Immature natural killer cell (primary cell): ENCODE data around the gene OR10K2. TPM values are rescaled to one million over a fixed set of nuclear protein-coding genes. Genes with fewer than 3 reads are reported as not detected.
"Not testable (repeated sequence)": the region's sequence is repeated elsewhere in the genome, so short reads cannot be mapped to it uniquely, and the experiment has no call there.

ENCODE experiments used
- DNase-seq, 3 donors: peaks; one replicate each; pipeline ENCODE4 v3.0.0; 2022; ENCODE audit warnings: mixed read lengths in 1 of 3
- H3K27ac Mint-ChIP-seq, 6 donors: one replicate each; pipeline ENCODE4 v1.8.0; 2020; ENCODE audit warnings: mixed read lengths in 6 of 6, mild to moderate bottlenecking in 5 of 6, inconsistent platforms in 4 of 6, moderate library complexity in 3 of 6
- H3K27me3 Mint-ChIP-seq, 3 donors: one replicate each; pipeline ENCODE4 v1.8.0; 2020 to 2021; ENCODE audit warnings: low read depth in 3 of 3, mild to moderate bottlenecking in 3 of 3, mixed read lengths in 3 of 3, moderate library complexity in 3 of 3, inconsistent platforms in 1 of 3
- H3K36me3 Mint-ChIP-seq, 3 donors: one replicate each; pipeline ENCODE4 v1.8.0; 2020; ENCODE audit warnings: mixed read lengths in 3 of 3, inconsistent platforms in 2 of 3, mild to moderate bottlenecking in 2 of 3
- H3K4me1 Mint-ChIP-seq, 2 donors: one replicate each; pipeline ENCODE4 v1.8.0; 2020; ENCODE audit warnings: inconsistent platforms in 2 of 2, mild to moderate bottlenecking in 2 of 2, mixed read lengths in 2 of 2, moderate library complexity in 1 of 2
- H3K4me3 Mint-ChIP-seq, 5 donors: one replicate each; pipeline ENCODE4 v1.8.0; 2020; ENCODE audit warnings: mild to moderate bottlenecking in 5 of 5, mixed read lengths in 5 of 5, inconsistent platforms in 3 of 5, moderate library complexity in 3 of 5
- H3K9me3 Mint-ChIP-seq, 6 donors: one replicate each; pipeline ENCODE4 v1.8.0; 2020; ENCODE audit warnings: mild to moderate bottlenecking in 6 of 6, mixed read lengths in 6 of 6, inconsistent platforms in 4 of 6, moderate library complexity in 3 of 6
- polyA plus RNA-seq, 3 donors: library from polyadenylated mRNA; unstranded; fragments of 300-500 nt; fragmentation: Illumina TruSeq; gene quantifications; one replicate each; pipeline ENCODE4 v1.2.3, GENCODE V29; 2021

The OR10K2 gene
- polyA plus RNA-seq = not detected

DNA sequence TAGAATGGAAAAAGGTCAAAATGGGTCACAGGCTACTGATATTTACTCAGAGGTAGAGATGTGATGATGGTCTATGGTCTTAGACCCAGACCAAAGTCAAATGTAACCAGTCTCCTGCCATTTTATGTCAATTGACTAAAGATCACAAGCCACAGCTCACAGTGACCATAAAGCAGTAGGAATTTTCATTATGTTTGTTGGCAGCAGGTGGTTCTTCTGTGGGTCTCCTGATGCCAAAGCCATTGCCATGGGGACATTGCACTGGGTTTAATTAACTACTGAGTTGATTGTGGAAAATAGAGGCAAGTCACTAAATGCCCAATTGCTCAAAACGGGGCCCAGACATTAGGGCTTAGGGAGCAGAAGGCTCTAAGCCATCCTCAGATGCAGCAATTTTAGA is at the start of gene OR10K2:
OR10K2 (minus strand) TSS at position 101 of the 400 bp plus-strand sequence. CDS start 5,371 bp downstream, outside the sequence.
- H3K4me3 Mint-ChIP-seq = no peak within 1 kb of the TSS

GRCh38 chr1:158471920-158472319 is 45.9 kb upstream of the OR10K2 start, which contains the start of gene OR10R2:
Gene OR10R2, plus strand, starts transcription at chr1:158472220. Its CDS starts 106 bp downstream, at chr1:158472326.
- no peaks in the 10 kb centered on the region for H3K36me3 Mint-ChIP-seq
- no peak within 1 kb of the TSS for H3K4me3 Mint-ChIP-seq
- no peak for DNase-seq
- no peak within 1 kb of the TSS for H3K27ac Mint-ChIP-seq
- peaks cover 0 to 5% (median 0%) of the 10 kb centered on the region in 6 donors for H3K9me3 Mint-ChIP-seq
- H3K27me3 Mint-ChIP-seq = peaks cover 0 to 12% (median 2%) of the 10 kb centered on the region in 3 donors
- H3K4me1 Mint-ChIP-seq = no peaks in the 10 kb centered on the region

More for the DNA sequence above, at the start of gene OR10K2:
- H3K9me3 Mint-ChIP-seq = peaks cover 5 to 16% (median 10%) of the 10 kb centered on the region in 6 donors
- H3K36me3 Mint-ChIP-seq = no peaks in the 10 kb centered on the region
- peaks cover 5 to 27% (median 12%) of the 10 kb centered on the region in 3 donors for H3K27me3 Mint-ChIP-seq
- H3K4me1 Mint-ChIP-seq = no peaks in the 10 kb centered on the region
- H3K27ac Mint-ChIP-seq = no peak within 1 kb of the TSS
- no peak for DNase-seq

GRCh38 chr1:158461534-158461933 is 35.5 kb upstream of the OR10K2 start, which contains the start of gene OR10K1:
Gene OR10K1, plus strand, starts transcription at chr1:158461834. Its CDS starts 3,728 bp downstream, at chr1:158465562.
- no peaks in the 10 kb centered on the region for H3K4me1 Mint-ChIP-seq
- H3K27me3 Mint-ChIP-seq = peaks cover 2 to 12% (median 4%) of the 10 kb centered on the region in 3 donors
- H3K4me3 Mint-ChIP-seq = no peak within 1 kb of the TSS
- no peaks in the 10 kb centered on the region for H3K36me3 Mint-ChIP-seq
- no peak within 1 kb of the TSS for H3K27ac Mint-ChIP-seq
- peaks cover 0 to 2% (median 0%) of the 10 kb centered on the region in 6 donors for H3K9me3 Mint-ChIP-seq
- DNase-seq = no peak

GRCh38 chr1:158458263-158458662 is 32.2 kb upstream of the OR10K2 start:
- H3K27ac Mint-ChIP-seq = no peak overlapping the region
- peaks cover 1 to 33% (median 2%) of the 10 kb centered on the region in 3 donors for H3K27me3 Mint-ChIP-seq
- no peak for DNase-seq
- H3K36me3 Mint-ChIP-seq = no peaks in the 10 kb centered on the region
- peaks cover 0 to 3% (median 0%) of the 10 kb centered on the region in 6 donors for H3K9me3 Mint-ChIP-seq
- H3K4me3 Mint-ChIP-seq = no peak overlapping the region
- no peaks in the 10 kb centered on the region for H3K4me1 Mint-ChIP-seq

- H3K36me3 Mint-ChIP-seq = no peaks in the 10 kb centered on the region
- peaks cover 1 to 38% (median 2%) of the 10 kb centered on the region in 3 donors for H3K27me3 Mint-ChIP-seq
- H3K9me3 Mint-ChIP-seq = peaks cover 0 to 7% (median 1%) of the 10 kb centered on the region in 6 donors
- no peak overlapping the region for H3K4me3 Mint-ChIP-seq
- no peak overlapping the region for H3K27ac Mint-ChIP-seq
- no peaks in the 10 kb centered on the region for H3K4me1 Mint-ChIP-seq
- DNase-seq = no peak
Measured at GRCh38 chr1:158457246-158457645, 31.2 kb upstream of the OR10K2 start.

- Mint-ChIP-seq H3K27ac (no peak overlapping the region), H3K4me1 (no peaks in the 10 kb centered on the region), H3K36me3 (no peaks in the 10 kb centered on the region), H3K9me3 (peaks cover 0 to 11% (median 6%) of the 10 kb centered on the region in 6 donors), H3K4me3 (no peak overlapping the region), H3K27me3 (peaks cover 1 to 35% (median 2%) of the 10 kb centered on the region in 3 donors)
- no peak for DNase-seq
Measured at GRCh38 chr1:158454537-158454936, 28.5 kb upstream of the OR10K2 start.

DNA sequence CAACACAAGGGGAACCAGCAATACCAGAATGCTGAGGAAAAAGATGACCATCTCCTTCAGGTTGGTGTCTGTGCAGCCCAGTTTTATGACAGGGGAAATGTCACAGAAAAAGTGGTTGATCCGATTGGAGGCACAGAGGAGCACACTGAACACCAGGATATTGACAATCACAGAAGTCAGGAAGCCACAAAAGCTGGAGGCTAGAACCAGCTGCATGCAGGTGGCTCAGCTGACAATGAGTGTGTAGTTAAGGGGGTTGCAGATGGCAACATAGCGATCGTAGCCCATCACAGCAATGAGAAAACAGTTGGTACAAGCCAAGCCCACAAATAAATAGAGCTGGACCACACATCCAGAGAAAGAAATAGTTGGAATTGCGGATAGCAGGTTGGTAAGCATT is 19.3 kb upstream of the OR10K2 start:
- Mint-ChIP-seq H3K4me3 (no peak overlapping the region), H3K27ac (no peak overlapping the region), H3K36me3 (no peaks in the 10 kb centered on the region), H3K27me3 (peaks cover 5 to 15% (median 6%) of the 10 kb centered on the region in 3 donors), H3K4me1 (no peaks in the 10 kb centered on the region), H3K9me3 (no peaks in the 10 kb centered on the region)
- no peak for DNase-seq

GRCh38 chr1:158434741-158435140 is 8.7 kb upstream of the OR10K2 start:
- H3K36me3 Mint-ChIP-seq = no peaks in the 10 kb centered on the region
- H3K4me3 Mint-ChIP-seq = no peak overlapping the region
- H3K4me1 Mint-ChIP-seq = no peaks in the 10 kb centered on the region
- H3K27me3 Mint-ChIP-seq = peaks cover 10 to 31% (median 17%) of the 10 kb centered on the region in 3 donors
- no peak overlapping the region for H3K27ac Mint-ChIP-seq
- DNase-seq = no peak
- H3K9me3 Mint-ChIP-seq = peaks cover 0 to 11% (median 2%) of the 10 kb centered on the region in 6 donors

DNA sequence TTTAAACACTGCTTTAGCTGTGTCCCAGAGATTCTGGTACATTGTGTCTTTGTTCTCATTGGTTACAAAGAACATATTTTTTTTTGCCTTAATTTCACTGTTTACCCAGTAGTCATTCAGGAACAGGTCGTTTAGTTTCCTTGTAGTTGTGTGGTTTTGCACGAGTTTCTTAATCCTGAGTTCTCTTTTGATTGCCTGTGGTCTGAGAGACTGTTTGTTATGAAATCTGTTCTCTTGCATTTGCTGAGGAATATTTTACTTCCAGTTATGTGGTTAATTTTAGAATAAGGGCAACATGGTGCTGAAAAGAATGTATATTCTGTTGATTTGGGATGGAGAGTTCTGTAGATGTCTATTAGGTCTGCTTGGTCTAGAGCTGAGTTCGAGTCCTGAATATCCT is 4.1 kb upstream of the OR10K2 start:
- not testable (repeated sequence) for H3K4me1 Mint-ChIP-seq, DNase-seq, H3K36me3 Mint-ChIP-seq, H3K4me3 Mint-ChIP-seq, H3K27ac Mint-ChIP-seq
- Mint-ChIP-seq H3K27me3 (peaks cover 15 to 34% (median 17%) of the 10 kb centered on the region in 3 donors), H3K9me3 (peaks cover 8 to 23% (median 11%) of the 10 kb centered on the region in 6 donors)

DNA sequence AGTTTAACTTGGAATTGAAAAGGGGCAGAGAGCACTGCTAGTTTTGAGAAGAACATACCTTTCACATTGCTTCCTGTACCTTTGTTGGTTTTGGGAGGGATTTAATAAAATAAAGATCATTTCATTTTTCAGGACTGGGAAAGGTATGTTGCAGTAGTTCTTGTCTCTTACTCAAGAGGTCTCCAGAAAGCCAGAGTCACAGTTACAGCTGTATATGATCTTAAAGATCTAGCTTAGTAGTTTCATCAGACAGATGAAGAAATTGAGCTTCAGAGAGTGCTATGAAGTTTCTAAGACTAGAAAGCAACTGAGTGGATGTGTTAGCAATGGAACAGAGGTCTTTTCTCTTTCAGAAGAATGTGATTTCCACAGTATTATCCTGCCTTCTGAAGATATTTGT is 1.0 kb downstream of the OR10K2 start:
- no peak overlapping the region for H3K4me3 Mint-ChIP-seq
- DNase-seq = no peak
- peaks cover 5 to 15% (median 9%) of the 10 kb centered on the region in 6 donors for H3K9me3 Mint-ChIP-seq
- H3K27ac Mint-ChIP-seq = no peak overlapping the region
- peaks cover 9 to 23% (median 12%) of the 10 kb centered on the region in 3 donors for H3K27me3 Mint-ChIP-seq
- H3K4me1 Mint-ChIP-seq = no peaks in the 10 kb centered on the region
- H3K36me3 Mint-ChIP-seq = no peaks in the 10 kb centered on the region

- H3K36me3 Mint-ChIP-seq = no peaks in the 10 kb centered on the region
- peaks cover 4 to 13% (median 5%) of the 10 kb centered on the region in 3 donors for H3K27me3 Mint-ChIP-seq
- no peaks in the 10 kb centered on the region for H3K4me1 Mint-ChIP-seq
- H3K9me3 Mint-ChIP-seq = no peaks in the 10 kb centered on the region
- no peak for DNase-seq
- no peak overlapping the region for H3K4me3 Mint-ChIP-seq
- H3K27ac Mint-ChIP-seq = no peak overlapping the region
Measured at GRCh38 chr1:158422212-158422611, 3.8 kb downstream of the OR10K2 start.

DNA sequence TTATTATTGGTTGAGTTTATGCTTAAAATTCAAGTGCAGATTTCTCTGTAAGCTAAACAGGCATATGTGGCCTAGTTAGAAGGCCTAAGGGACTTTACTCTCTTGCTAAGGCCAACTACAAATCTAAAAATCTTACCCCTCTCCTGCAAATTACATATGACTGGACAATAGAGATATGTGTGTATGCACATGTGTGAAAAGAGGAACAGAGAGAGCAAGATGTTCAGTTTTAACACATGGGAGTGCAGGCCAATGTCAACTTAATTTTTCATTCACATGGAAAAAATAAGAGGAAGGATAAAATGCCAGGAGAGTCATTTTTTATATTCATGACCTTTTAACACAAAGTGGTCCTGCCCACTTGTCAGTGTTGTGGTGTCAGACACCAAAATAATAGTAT is 8.5 kb downstream of the OR10K2 start:
- H3K27me3 Mint-ChIP-seq = peaks cover 4 to 18% (median 8%) of the 10 kb centered on the region in 3 donors
- no peak overlapping the region for H3K4me3 Mint-ChIP-seq
- no peak for DNase-seq
- no peaks in the 10 kb centered on the region for H3K9me3 Mint-ChIP-seq
- no peaks in the 10 kb centered on the region for H3K4me1 Mint-ChIP-seq
- H3K36me3 Mint-ChIP-seq = no peaks in the 10 kb centered on the region
- H3K27ac Mint-ChIP-seq = no peak overlapping the region

GRCh38 chr1:158414651-158415345 is 11.2 kb downstream of the OR10K2 start:
- Mint-ChIP-seq H3K4me3 (no peak overlapping the region), H3K27ac (no peak overlapping the region), H3K27me3 (peaks cover 0 to 14% (median 8%) of the 10 kb centered on the region in 3 donors), H3K36me3 (no peaks in the 10 kb centered on the region), H3K9me3 (no peaks in the 10 kb centered on the region), H3K4me1 (no peaks in the 10 kb centered on the region)
- DNase-seq = no peak

DNA sequence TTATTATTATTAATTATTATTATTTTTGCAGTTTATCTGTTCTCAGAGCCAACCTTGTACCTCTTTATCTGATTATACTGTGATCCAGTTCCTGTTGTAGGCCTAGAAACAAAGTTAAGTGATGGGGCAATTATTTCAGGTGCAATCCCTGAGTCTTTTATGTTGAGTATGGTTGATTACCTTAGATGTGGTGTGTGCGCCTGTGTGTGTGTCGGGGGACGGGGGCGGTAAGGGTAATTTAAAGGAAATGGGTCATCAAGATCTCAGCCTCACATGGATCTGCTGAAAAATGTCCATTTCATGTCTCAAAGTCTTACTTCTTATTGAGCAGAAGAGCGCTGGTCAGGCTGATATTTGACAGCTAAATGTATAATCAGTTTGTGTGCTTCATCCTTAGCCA is 18.9 kb downstream of the OR10K2 start:
- Mint-ChIP-seq H3K9me3 (no peaks in the 10 kb centered on the region), H3K27me3 (peaks cover 0 to 11% (median 0%) of the 10 kb centered on the region in 3 donors), H3K4me3 (no peak overlapping the region), H3K36me3 (no peaks in the 10 kb centered on the region), H3K4me1 (no peaks in the 10 kb centered on the region), H3K27ac (no peak overlapping the region)
- no peak for DNase-seq
